GM18498 (cell line): ENCODE results near the gene CTSD.

ENCODE experiments used
- ATAC-seq: cut with Tn5 transposase; IDR thresholded peaks from one replicate; pipeline ENCODE4 v1.9.1; 2021; ENCODE audit warnings: mild to moderate bottlenecking, moderate library complexity; ENCODE audit not compliant: unreplicated experiment

CTSD gene

GRCh38 chr11:1756791-1757771 is 6.6 kb downstream of the CTSD start:
- ATAC-seq: no peak

GRCh38 chr11:1755692-1756561 is 7.8 kb downstream of the CTSD start:
- ATAC-seq: no peak

- ATAC-seq: no peak
Observed at GRCh38 chr11:1755344-1755691, 8.4 kb downstream of the CTSD start.

GRCh38 chr11:1754376-1755150 is 9.2 kb downstream of the CTSD start:
- no peak for ATAC-seq

- ATAC-seq: no peak
Observed at GRCh38 chr11:1753929-1754305, 9.8 kb downstream of the CTSD start.

GRCh38 chr11:1753229-1753928 is 10.3 kb downstream of the CTSD start:
- no peak for ATAC-seq

GRCh38 chr11:1752907-1753228 is 10.9 kb downstream of the CTSD start:
- ATAC-seq: no peak

- no peak for ATAC-seq
Observed at GRCh38 chr11:1751999-1752906, 11.5 kb downstream of the CTSD start.

- ATAC-seq: no peak
Observed at GRCh38 chr11:1751531-1751921, 12.2 kb downstream of the CTSD start.

- no peak for ATAC-seq
Observed at GRCh38 chr11:1750840-1751530, 12.7 kb downstream of the CTSD start.

- no peak for ATAC-seq
Observed at GRCh38 chr11:1750481-1750839, 13.3 kb downstream of the CTSD start, which contains the start of gene IFITM10. Gene IFITM10 (minus strand): TSS chr11:1750595. CDS start chr11:1750442, 153 bp downstream.

GRCh38 chr11:1749395-1750351 is 14.1 kb downstream of the CTSD start:
- no peak for ATAC-seq

GRCh38 chr11:1748636-1749394 is 14.9 kb downstream of the CTSD start:
- ATAC-seq: no peak

- ATAC-seq: no peak
Observed at GRCh38 chr11:1747753-1748635, 15.7 kb downstream of the CTSD start.

GRCh38 chr11:1746956-1747752 is 16.6 kb downstream of the CTSD start:
- no peak for ATAC-seq
